ENCODE results near the gene SCP2. TPM values are rescaled to one million over a fixed set of nuclear protein-coding genes. Genes with fewer than 3 reads are reported as not detected.
"Not testable (repeated sequence)": the region's sequence is repeated elsewhere in the genome, so short reads cannot be mapped to it uniquely, and the experiment has no call there.

Gene SCP2
- total RNA-seq, 1 donor from 2014 or later = 89.8 TPM

DNA sequence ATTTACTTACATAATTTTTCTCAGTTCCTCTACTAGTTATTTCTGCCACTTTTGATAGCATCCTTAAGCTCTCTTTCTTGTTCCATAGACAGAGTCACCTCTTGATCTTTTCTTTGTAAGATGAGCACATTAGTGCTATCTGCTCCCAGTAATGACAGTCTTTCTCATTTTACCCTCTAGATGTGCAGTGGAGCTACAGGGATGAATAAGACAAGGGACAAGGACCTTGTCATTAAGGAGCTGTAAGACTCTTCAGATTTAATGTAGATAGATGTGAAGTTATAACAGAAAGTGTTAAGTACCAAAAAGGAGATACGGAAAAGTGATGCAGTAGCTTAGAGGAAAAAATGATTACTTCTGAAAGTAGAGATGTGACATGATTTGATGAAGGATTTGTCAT, 20.4 kb downstream of the SCP2 start:
- Mint-ChIP-seq H3K27me3 (ENCODE audit: low read depth, unreplicated experiment) (no peaks in the 10 kb centered on the region), H3K4me1 (ENCODE audit: low read depth, unreplicated experiment) (no peaks in the 10 kb centered on the region), H3K36me3 (ENCODE audit: low read depth, unreplicated experiment) (peaks cover 3% of the 10 kb centered on the region), H3K27ac (ENCODE audit: unreplicated experiment) (no peak overlapping the region), H3K9me3 (ENCODE audit: unreplicated experiment) (peaks cover 4% of the 10 kb centered on the region), H3K4me3 (ENCODE audit: unreplicated experiment) (no peak overlapping the region)
- H3K9me3 ChIP-seq (ENCODE audit: insufficient read depth, low read depth, low read length) = no peaks in the 10 kb centered on the region
- H2AFZ ChIP-seq (ENCODE audit: low read depth, low read length) = no peak overlapping the region
- DNase-seq (ENCODE audit: low read depth) (no peak), FAIRE-seq (no peak)
- no peak overlapping the region for H3K4me2 ChIP-seq (ENCODE audit: low read length)
- no peaks in the 10 kb centered on the region for H3K36me3 ChIP-seq (ENCODE audit: insufficient read depth, low read length)
- no peak overlapping the region for H3K27ac ChIP-seq (ENCODE audit: low read depth, low read length)
- H3K27me3 ChIP-seq (ENCODE audit: insufficient read depth, low read length) = no peaks in the 10 kb centered on the region
- no peaks in the 10 kb centered on the region for H3K4me1 ChIP-seq (ENCODE audit: insufficient read depth, low read length)
- H3K9ac ChIP-seq (ENCODE audit: low read length) = no peak overlapping the region
- H3K4me3 ChIP-seq (ENCODE audit: insufficient read depth, low read depth, low read length) = no peak overlapping the region
- no peaks in the 10 kb centered on the region for H3K79me2 ChIP-seq (ENCODE audit: insufficient read depth, low read length)
- no peaks in the 10 kb centered on the region for H4K20me1 ChIP-seq (ENCODE audit: insufficient read depth, low read length)
- no peak for TF ChIP-seq EZH2 (IDR thresholded peaks at IDR 0.05; ENCODE audit: insufficient read depth, low read length)
- TF ChIP-seq, protein P1, sequence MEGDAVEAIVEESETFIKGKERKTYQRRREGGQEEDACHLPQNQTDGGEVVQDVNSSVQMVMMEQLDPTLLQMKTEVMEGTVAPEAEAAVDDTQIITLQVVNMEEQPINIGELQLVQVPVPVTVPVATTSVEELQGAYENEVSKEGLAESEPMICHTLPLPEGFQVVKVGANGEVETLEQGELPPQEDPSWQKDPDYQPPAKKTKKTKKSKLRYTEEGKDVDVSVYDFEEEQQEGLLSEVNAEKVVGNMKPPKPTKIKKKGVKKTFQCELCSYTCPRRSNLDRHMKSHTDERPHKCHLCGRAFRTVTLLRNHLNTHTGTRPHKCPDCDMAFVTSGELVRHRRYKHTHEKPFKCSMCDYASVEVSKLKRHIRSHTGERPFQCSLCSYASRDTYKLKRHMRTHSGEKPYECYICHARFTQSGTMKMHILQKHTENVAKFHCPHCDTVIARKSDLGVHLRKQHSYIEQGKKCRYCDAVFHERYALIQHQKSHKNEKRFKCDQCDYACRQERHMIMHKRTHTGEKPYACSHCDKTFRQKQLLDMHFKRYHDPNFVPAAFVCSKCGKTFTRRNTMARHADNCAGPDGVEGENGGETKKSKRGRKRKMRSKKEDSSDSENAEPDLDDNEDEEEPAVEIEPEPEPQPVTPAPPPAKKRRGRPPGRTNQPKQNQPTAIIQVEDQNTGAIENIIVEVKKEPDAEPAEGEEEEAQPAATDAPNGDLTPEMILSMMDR (IDR thresholded peaks at IDR 0.05; ENCODE audit: insufficient read depth, low read depth, low read length) = no peak

DNA sequence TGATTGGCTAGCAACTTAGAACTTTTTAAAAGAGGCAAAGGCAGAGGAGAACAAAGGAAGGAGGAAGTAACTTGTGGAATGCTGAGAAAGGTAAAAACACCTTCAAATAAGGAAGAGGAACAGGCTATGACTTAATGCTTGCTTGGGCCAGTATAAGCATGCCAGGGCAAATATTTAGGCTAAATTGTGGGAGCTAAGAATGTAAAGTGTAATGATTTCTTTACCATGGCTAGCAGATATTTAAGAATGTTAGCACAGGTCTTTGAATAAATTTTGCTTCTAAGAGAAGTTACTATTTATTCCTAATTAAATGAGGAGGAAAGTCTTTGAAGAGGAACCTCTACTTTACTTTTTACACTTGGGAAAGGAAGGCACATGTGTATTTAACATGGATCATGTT, 22.5 kb downstream of the SCP2 start:
- not testable (repeated sequence) for H3K36me3 ChIP-seq (ENCODE audit: insufficient read depth, low read length); H3K4me1 Mint-ChIP-seq (ENCODE audit: low read depth, unreplicated experiment); DNase-seq (ENCODE audit: low read depth); H3K9ac ChIP-seq (ENCODE audit: low read length); H3K27me3 Mint-ChIP-seq (ENCODE audit: low read depth, unreplicated experiment); H3K4me3 ChIP-seq (ENCODE audit: insufficient read depth, low read depth, low read length); H4K20me1 ChIP-seq (ENCODE audit: insufficient read depth, low read length); H3K36me3 Mint-ChIP-seq (ENCODE audit: low read depth, unreplicated experiment); FAIRE-seq; H3K79me2 ChIP-seq (ENCODE audit: insufficient read depth, low read length); H3K4me1 ChIP-seq (ENCODE audit: insufficient read depth, low read length); H3K9me3 ChIP-seq (ENCODE audit: insufficient read depth, low read depth, low read length); H3K27ac Mint-ChIP-seq (ENCODE audit: unreplicated experiment); H2AFZ ChIP-seq (ENCODE audit: low read depth, low read length); H3K27me3 ChIP-seq (ENCODE audit: insufficient read depth, low read length); H3K4me3 Mint-ChIP-seq (ENCODE audit: unreplicated experiment); H3K4me2 ChIP-seq (ENCODE audit: low read length); H3K9me3 Mint-ChIP-seq (ENCODE audit: unreplicated experiment); H3K27ac ChIP-seq (ENCODE audit: low read depth, low read length)

DNA sequence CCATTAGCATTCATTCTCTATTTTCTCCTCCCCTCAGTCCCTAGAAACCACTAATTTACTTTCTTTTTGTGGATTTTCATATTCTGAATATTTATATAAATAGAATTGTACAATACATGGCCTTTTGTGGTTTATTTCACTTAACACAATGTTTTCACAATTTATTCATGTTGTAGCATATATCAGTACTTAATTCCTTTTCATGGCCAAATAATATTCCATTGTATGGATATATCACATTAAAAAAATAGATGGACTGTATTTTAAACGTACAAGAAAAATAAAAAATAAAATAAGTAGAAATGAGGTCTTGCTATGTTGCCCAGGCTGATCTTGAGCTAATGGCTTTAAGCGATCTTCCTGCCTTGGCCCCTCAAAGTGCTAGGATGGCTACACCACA, 25.0 kb downstream of the SCP2 start:
- FAIRE-seq (no peak), DNase-seq (ENCODE audit: low read depth) (no peak)
- H3K9me3 ChIP-seq (ENCODE audit: insufficient read depth, low read depth, low read length) = no peaks in the 10 kb centered on the region
- no peaks in the 10 kb centered on the region for H3K79me2 ChIP-seq (ENCODE audit: insufficient read depth, low read length)
- H3K9me3 Mint-ChIP-seq (ENCODE audit: unreplicated experiment) = peaks cover 4% of the 10 kb centered on the region
- peaks cover 2% of the 10 kb centered on the region for H3K4me1 Mint-ChIP-seq (ENCODE audit: low read depth, unreplicated experiment)
- no peak overlapping the region for H3K4me3 Mint-ChIP-seq (ENCODE audit: unreplicated experiment)
- no peaks in the 10 kb centered on the region for H3K36me3 ChIP-seq (ENCODE audit: insufficient read depth, low read length)
- TF ChIP-seq EZH2 (IDR thresholded peaks at IDR 0.05; ENCODE audit: insufficient read depth, low read length) = no peak
- TF ChIP-seq, protein P1 (IDR thresholded peaks at IDR 0.05; ENCODE audit: insufficient read depth, low read depth, low read length) = no peak
- no peaks in the 10 kb centered on the region for H4K20me1 ChIP-seq (ENCODE audit: insufficient read depth, low read length)
- H3K27me3 ChIP-seq (ENCODE audit: insufficient read depth, low read length) = no peaks in the 10 kb centered on the region
- no peak overlapping the region for H3K4me2 ChIP-seq (ENCODE audit: low read length)
- H2AFZ ChIP-seq (ENCODE audit: low read depth, low read length) = no peak overlapping the region
- H3K4me3 ChIP-seq (ENCODE audit: insufficient read depth, low read depth, low read length) = no peak overlapping the region
- H3K27ac ChIP-seq (ENCODE audit: low read depth, low read length) = no peak overlapping the region
- no peaks in the 10 kb centered on the region for H3K27me3 Mint-ChIP-seq (ENCODE audit: low read depth, unreplicated experiment)
- peaks cover 8% of the 10 kb centered on the region for H3K4me1 ChIP-seq (ENCODE audit: insufficient read depth, low read length)
- H3K9ac ChIP-seq (ENCODE audit: low read length) = no peak overlapping the region
- H3K36me3 Mint-ChIP-seq (ENCODE audit: low read depth, unreplicated experiment) = peaks cover 2% of the 10 kb centered on the region
- H3K27ac Mint-ChIP-seq (ENCODE audit: unreplicated experiment) = no peak overlapping the region

Data from astrocyte (in vitro differentiated cells and primary cell).